K562 (cell line): ENCODE data around the gene EYA4. TPM values are rescaled to one million over a fixed set of nuclear protein-coding genes. Genes with fewer than 3 reads are reported as not detected.

Experiments used
- ATAC-seq: fragments of 200-7000 bp; cut with Tn5 transposase; 3 replicates; pipeline ENCODE4 v1.9.1; 2020; ENCODE audit warnings: moderate library complexity
- BruUV-seq: library from RNA; stranded (reverse); fragments of 400-500 nt; replicated peaks from 2 replicates; lab custom pipeline; 2021; lab: Mats Ljungman, UMichigan
- CTCF ChIA-PET: fragments of 300-600 bp; formaldehyde crosslinking; extraction: SDS; loops from one replicate; lab custom pipeline; 2021; ENCODE audit warnings: low intra/inter-chr PET ratio; lab: Yijun Ruan, JAX
- POLR2A ChIA-PET: fragments of 300-600, 350-650 bp; sonication (Branson Sonifier 250); formaldehyde crosslinking; extraction: SDS; loops from one replicate; lab custom pipeline; 2021; ENCODE audit warnings: antibody characterized with exemption, inconsistent platforms; lab: Yijun Ruan, JAX
- DNase-seq, 4 experiments: peaks; one replicate each; pipeline versions ENCODE4 v3.0.0 to v3.0.0-alpha.2; 2011 to 2018; ENCODE audit warnings: low spot score in 3 of 4, mixed read lengths in 3 of 4; ENCODE audit errors: extremely low read depth in 1 of 4
- FAIRE-seq: peaks from 2 replicates; lab custom pipeline; 2011; peaks lifted over from hg19 to GRCh38; lab: Jason Lieb, UNC
- H2AFZ ChIP-seq: 2 replicates; pipeline ENCODE4 v1.6.0; 2011; ENCODE audit warnings: low read depth, low read length, control low read depth, inconsistent platforms
- H3K27ac ChIP-seq: fragments of 200-600 bp; 3 replicates; pipeline ENCODE4 v1.8.0; 2011; ENCODE audit warnings: low read depth, mild to moderate bottlenecking, control low read depth, inconsistent platforms, low read length, moderate library complexity, mixed read lengths; ENCODE audit errors: extremely low read depth
- H3K27me3 ChIP-seq, 2 experiments: fragments of 300-600 bp in 1 of 2; 2 replicates in 1 of 2; 3 replicates in 1 of 2; pipeline versions ENCODE4 v1.6.0 to v1.8.0; 2011; ENCODE audit warnings: inconsistent platforms in 2 of 2, low read length in 2 of 2, mild to moderate bottlenecking in 1 of 2, mixed read lengths in 1 of 2, moderate library complexity in 1 of 2; ENCODE audit not compliant: control insufficient read depth in 2 of 2, insufficient read depth in 2 of 2
- H3K36me3 ChIP-seq: fragments of 300-600 bp; 3 replicates; pipeline ENCODE4 v1.8.0; 2011; ENCODE audit warnings: mild to moderate bottlenecking, low read length, inconsistent platforms; ENCODE audit not compliant: control insufficient read depth, insufficient read depth
- H3K4me1 ChIP-seq, 2 experiments: fragments of 200-600 bp in 1 of 2; replicated peaks in 1 of 2; 2 replicates in 1 of 2; 3 replicates in 1 of 2; pipeline versions ENCODE4 v1.5.1 to v1.8.0; 2011; ENCODE audit warnings: inconsistent platforms in 2 of 2, low read length in 2 of 2, mild to moderate bottlenecking in 1 of 2, mixed read lengths in 1 of 2, moderate library complexity in 1 of 2; ENCODE audit not compliant: control insufficient read depth in 2 of 2, insufficient read depth in 2 of 2
- H3K4me2 ChIP-seq: 2 replicates; pipeline ENCODE4 v1.6.1; 2011; ENCODE audit warnings: low read length, control low read depth, inconsistent platforms, mixed read lengths; ENCODE audit not compliant: insufficient read depth
- H3K4me3 ChIP-seq: fragments of 200-600 bp; sonication (generic), shearing (Covaris generic); 2 replicates; pipeline ENCODE4 v1.5.1; 2016; ENCODE audit warnings: control low read depth, inconsistent platforms
- H3K79me2 ChIP-seq: fragments of 200-600 bp; 3 replicates; pipeline ENCODE4 v1.8.0; 2011; ENCODE audit warnings: low read length, inconsistent platforms; ENCODE audit not compliant: control insufficient read depth, insufficient read depth
- H3K9ac ChIP-seq, 2 experiments: 2 replicates each; pipeline versions ENCODE4 v1.6.0 to v1.6.1; 2011; ENCODE audit warnings: low read depth in 2 of 2, low read length in 2 of 2, control low read depth in 1 of 2, inconsistent platforms in 1 of 2, mild to moderate bottlenecking in 1 of 2, mixed read lengths in 1 of 2; ENCODE audit not compliant: insufficient read depth in 1 of 2
- H3K9me1 ChIP-seq: one replicate; pipeline ENCODE4 v1.6.0; 2011; ENCODE audit warnings: inconsistent platforms, mild to moderate bottlenecking, low read length, moderate library complexity; ENCODE audit not compliant: control insufficient read depth, insufficient read depth
- H3K9me3 ChIP-seq: replicated peaks from 2 replicates; pipeline ENCODE4 v1.5.1; 2011; ENCODE audit warnings: low read depth, low read length, inconsistent platforms; ENCODE audit not compliant: control insufficient read depth, insufficient read depth
- H4K20me1 ChIP-seq: replicated peaks from 2 replicates; pipeline ENCODE4 v1.6.1; 2011; ENCODE audit warnings: low read length, inconsistent platforms, mixed read lengths; ENCODE audit not compliant: control insufficient read depth, insufficient read depth
- CEBPG ChIP-seq, 3 experiments: fragments of 200-800 bp in 1 of 3; sonication (Bioruptor generic) in 1 of 3; sonication (generic) in 1 of 3; formaldehyde crosslinking in 1 of 3; IDR thresholded peaks in 2 of 3; conservative IDR thresholded peaks in 1 of 3; 2 replicates each; pipeline versions ENCODE4 v1.6.1 to v1.8.0; 2016 to 2022; ENCODE audit warnings: missing compliant biosample characterization in 2 of 3, missing genetic modification characterization in 2 of 3, mild to moderate bottlenecking in 1 of 3, missing genetic modification reagents in 1 of 3
- EP400 ChIP-seq: fragments of 450-650 bp; IDR thresholded peaks from 2 replicates; pipeline ENCODE4 v1.6.1; 2017; ENCODE audit warnings: antibody characterized with exemption, mild to moderate bottlenecking, moderate library complexity
- FIP1L1 ChIP-seq: fragments of 200-400 bp; formaldehyde crosslinking; IDR thresholded peaks from 2 replicates; pipeline ENCODE4 v1.6.1; 2018; ENCODE audit warnings: mild to moderate bottlenecking, low read depth, low read length; ENCODE audit not compliant: poor library complexity, severe bottlenecking
- FOXM1 ChIP-seq, 2 experiments: fragments of 450-650 bp in 1 of 2; sonication (generic) in 1 of 2; formaldehyde crosslinking in 1 of 2; IDR thresholded peaks; 2 replicates each; pipeline versions ENCODE4 v1.6.1 to v1.9.0; 2017 to 2022; ENCODE audit warnings: low read depth in 2 of 2, mild to moderate bottlenecking in 2 of 2, missing genetic modification reagents in 1 of 2, moderate library complexity in 1 of 2
- HNRNPLL ChIP-seq: fragments of 200-400 bp; formaldehyde crosslinking; IDR thresholded peaks from 2 replicates; pipeline ENCODE4 v1.6.1; 2017; ENCODE audit warnings: low read length, low read depth, mild to moderate bottlenecking; ENCODE audit not compliant: poor library complexity, severe bottlenecking
- JUN ChIP-seq, 2 experiments: sonication (generic) in 1 of 2; formaldehyde crosslinking in 1 of 2; IDR thresholded peaks; 2 replicates each; pipeline versions ENCODE4 v1.6.1 to v1.8.0; 2012 to 2022; ENCODE audit warnings: borderline replicate concordance in 2 of 2, mild to moderate bottlenecking in 2 of 2, improper control_type of control experiment in 1 of 2, low read depth in 1 of 2, low read length in 1 of 2, missing genetic modification reagents in 1 of 2
- TAF1 ChIP-seq: IDR thresholded peaks from 2 replicates; pipeline ENCODE4 v1.6.1; 2011; ENCODE audit warnings: mild to moderate bottlenecking, low read length, moderate library complexity; ENCODE audit not compliant: insufficient read depth, control insufficient read depth, severe bottlenecking; ENCODE audit errors: extremely low read depth
- ZBTB33 ChIP-seq: sonication (generic); formaldehyde crosslinking; IDR thresholded peaks from 2 replicates; pipeline ENCODE4 v1.8.1; 2023; ENCODE audit warnings: mild to moderate bottlenecking, missing genetic modification reagents
- ZNF780A ChIP-seq: fragments of 250-450 bp; sonication (Bioruptor Pico); IDR thresholded peaks from 2 replicates; pipeline ENCODE4 v1.5.0; 2021; ENCODE audit warnings: mild to moderate bottlenecking
- WGBS: fragments of 100-300 bp; shearing (Covaris generic); methylation state at CpG from one replicate; pipeline ENCODE4 v1.1.6; 2016; ENCODE audit warnings: low coverage, mixed read lengths; ENCODE audit not compliant: insufficient coverage; ENCODE audit errors: missing lambda C conversion rate; 5-methylcytosine and 5-hydroxymethylcytosine counted together
- in situ Hi-C: fragments of 300-500 bp; cut with MboI; formaldehyde crosslinking; loops from 4 replicates; pipeline ENCODE4 v1.15.0; 2018; ENCODE audit warnings: inconsistent platforms, mixed read lengths
- intact Hi-C: fragments of 100-400 bp; cut with micrococcal nuclease; formaldehyde crosslinking; loops from 2 replicates; pipeline ENCODE4 v1.14.2; 2022
- polyA plus RNA-seq, 8 experiments: library from polyadenylated mRNA; depleted of rRNA in 4 of 8; stranded (reverse) in 5 of 8; unstranded in 3 of 8; fragments of >200 nt; fragmentation: Nextera tagmentation in 2 of 8; fragmentation: Illumina TruSeq in 1 of 8; extraction: Ambion mirVana in 2 of 8; extraction: Trizol in 1 of 8; gene quantifications; 2 replicates each; pipeline versions ENCODE4 v1.2.1 to v1.2.3, GENCODE V29; 2011 to 2014; ENCODE audit warnings: inconsistent platforms in 1 of 8, missing spikeins in 1 of 8
- total RNA-seq, 7 experiments: library from RNA; depleted of rRNA in 6 of 7; stranded (reverse); fragments of >200 nt in 6 of 7; fragmentation: Illumina TruSeq in 2 of 7; extraction: Trizol in 2 of 7; gene quantifications; 2 replicates each; pipeline versions ENCODE4 v1.2.1 to v1.2.3, GENCODE V29; 2011 to 2021; ENCODE audit warnings: low replicate concordance in 1 of 7

The EYA4 gene
- total and polyA plus RNA-seq, 9 of the 15 experiments (the other 6 are each of a cell fraction or from before 2014, with no cell fraction given): 0.03 to 0.04 TPM; not detected in 7

GRCh38 chr6:133314947-133315346 is 73.8 kb downstream of the EYA4 start:
- Histone ChIP-seq H3K9me1 (no peaks in the 10 kb centered on the region), H3K9me3 (no peaks in the 10 kb centered on the region), H3K9ac (no peak overlapping the region), H3K4me1 (no peaks in the 10 kb centered on the region), H3K4me2 (no peak overlapping the region), H2AFZ (no peak overlapping the region), H3K4me3 (no peak overlapping the region), H3K27me3 (no peaks in the 10 kb centered on the region), H4K20me1 (no peaks in the 10 kb centered on the region), H3K27ac (no peak overlapping the region), H3K79me2 (no peaks in the 10 kb centered on the region), H3K36me3 (no peaks in the 10 kb centered on the region)
- TF ChIP-seq JUN (IDR thresholded peaks at IDR 0.05; ENCODE audit: borderline replicate concordance, low read depth, low read length) (no peak), JUN (CRISPR knock-in tag; IDR thresholded peaks at IDR 0.05; ENCODE audit: borderline replicate concordance) (no peak)
- ATAC-seq (no peak), FAIRE-seq (no peak), DNase-seq (no peak)
- in situ Hi-C loops: no loop called here
- BruUV-seq: no TSS peak
- WGBS: 0% methylated on average over 4 of the region's 4 CpGs
- ChIA-PET POLR2A (no interaction called here), CTCF (no interaction called here)
- intact Hi-C loops: no loop called here

DNA sequence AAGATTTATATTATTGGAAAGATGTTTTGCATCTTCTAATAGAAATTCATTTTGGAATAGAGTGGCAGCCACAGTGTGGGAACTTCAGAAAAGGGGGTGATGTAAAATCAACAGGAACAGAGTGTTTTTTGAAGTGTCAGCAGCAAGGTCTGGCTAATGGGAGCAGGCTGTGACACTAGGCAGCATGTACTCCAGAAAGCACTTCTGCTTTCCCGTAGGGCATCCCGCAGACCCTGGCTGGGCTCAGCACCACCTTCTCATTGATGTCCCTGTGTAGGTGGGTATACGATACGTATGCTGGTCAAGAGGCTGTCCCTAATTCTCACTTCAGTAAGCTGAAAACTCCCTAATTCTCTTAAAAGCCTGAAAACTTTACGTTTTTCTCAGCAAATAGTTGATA is 74.7 kb downstream of the EYA4 start:
- in situ Hi-C loops: no loop called here
- Histone ChIP-seq H3K27ac (no peak overlapping the region), H3K4me1 (no peaks in the 10 kb centered on the region), H3K4me3 (no peak overlapping the region), H3K36me3 (no peaks in the 10 kb centered on the region), H2AFZ (no peak overlapping the region), H3K9me1 (no peaks in the 10 kb centered on the region), H3K27me3 (no peaks in the 10 kb centered on the region)
- intact Hi-C loops: no loop called here
- DNase-seq (no peak), ATAC-seq (no peak), FAIRE-seq (no peak)
- ChIA-PET POLR2A (no interaction called here), CTCF (no interaction called here)
- BruUV-seq: no TSS peak
- 4% methylated on average over 5 of the region's 5 CpGs for WGBS
- TF ChIP-seq FOXM1 (IDR thresholded peaks at IDR 0.05; ENCODE audit: low read depth) (no peak), FOXM1 (CRISPR knock-in tag; IDR thresholded peaks at IDR 0.05; ENCODE audit: low read depth) (no peak), ZBTB33 (no peak), EP400 (no peak), HNRNPLL (no peak), CEBPG (CRISPR knock-in tag; IDR thresholded peaks at IDR 0.05) (no peak), CEBPG (tag; conservative IDR thresholded peaks at IDR 0.05 in 1 of 2, IDR thresholded peaks at IDR 0.05 in 1 of 2) (no peak), ZNF780A (CRISPR knock-in tag) (no peak), TAF1 (no peak), FIP1L1 (no peak)
- TF ChIP-seq, all 486 proteins: peak for 0
- Histone ChIP-seq H3K9ac (no peak overlapping the region), H3K4me2 (no peak overlapping the region), H3K9me3 (no peaks in the 10 kb centered on the region), H4K20me1 (no peaks in the 10 kb centered on the region), H3K79me2 (no peaks in the 10 kb centered on the region)
